NOMO-1 (cell line): ENCODE data around the gene DTNA.

Experiments
- DNase-seq, 2 experiments: peaks; one replicate each; lab custom pipeline; 2025; ENCODE audit not compliant: unreplicated experiment in 2 of 2; lab: John Stamatoyannopoulos, UW

Gene DTNA

DNA sequence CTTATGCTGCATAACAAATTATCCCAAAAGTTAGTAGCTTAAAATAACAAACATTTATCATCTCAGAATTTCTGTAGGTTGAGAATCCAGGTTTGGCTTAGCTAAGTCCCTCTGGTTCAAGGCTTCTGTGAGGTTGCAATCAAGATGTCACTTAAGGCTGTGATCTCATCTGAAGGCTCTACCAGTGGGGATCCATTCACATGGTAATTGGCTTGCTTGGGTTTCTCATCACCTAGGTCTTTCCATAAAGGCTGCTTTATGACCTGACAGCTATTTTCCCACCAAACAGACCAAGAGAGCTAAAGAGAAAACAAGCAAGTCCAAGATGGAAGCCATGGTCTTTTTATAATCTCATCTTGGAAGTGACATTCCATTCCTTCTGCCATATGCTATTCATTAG is 137.3 kb downstream of the DTNA start:
- no peak for DNase-seq

DNA sequence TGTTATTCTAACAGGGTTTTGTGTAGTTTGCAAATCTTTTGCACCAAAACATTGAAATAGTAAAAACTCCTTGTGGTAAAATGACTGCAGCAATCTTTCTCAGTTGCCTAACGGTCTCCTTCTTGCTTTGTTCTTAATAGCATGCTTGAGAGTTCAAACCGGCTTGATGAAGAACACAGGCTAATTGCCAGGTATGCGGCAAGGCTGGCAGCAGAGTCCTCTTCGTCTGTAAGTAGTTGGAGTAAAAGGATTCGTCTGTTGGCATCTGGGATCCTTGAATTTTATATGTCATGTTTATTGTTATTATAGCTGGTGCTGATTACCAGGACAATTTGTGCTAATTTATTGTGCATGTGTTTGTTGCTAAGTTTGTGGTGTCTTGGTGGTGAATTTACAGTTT is 138.1 kb downstream of the DTNA start:
- DNase-seq = no peak

DNA sequence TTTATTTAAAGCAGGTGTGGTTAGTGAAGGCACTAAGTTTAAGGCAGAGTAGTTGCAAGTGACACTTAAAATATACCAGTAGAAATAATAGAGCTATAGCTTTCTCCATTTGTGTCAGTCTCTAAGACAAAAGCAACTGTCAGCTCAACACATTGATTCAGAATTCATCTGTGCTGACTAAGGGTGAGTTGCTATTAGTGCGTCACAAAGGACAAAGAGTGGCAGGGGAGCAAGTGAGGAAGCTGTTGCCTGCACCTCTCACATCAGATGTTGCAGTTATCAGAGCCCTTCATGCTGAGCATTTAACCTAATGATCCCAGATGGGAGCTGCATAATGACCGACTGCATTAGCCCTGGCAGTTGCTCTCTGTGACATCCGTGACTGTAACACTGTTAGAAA is 138.6 kb downstream of the DTNA start:
- no peak for DNase-seq

DNA sequence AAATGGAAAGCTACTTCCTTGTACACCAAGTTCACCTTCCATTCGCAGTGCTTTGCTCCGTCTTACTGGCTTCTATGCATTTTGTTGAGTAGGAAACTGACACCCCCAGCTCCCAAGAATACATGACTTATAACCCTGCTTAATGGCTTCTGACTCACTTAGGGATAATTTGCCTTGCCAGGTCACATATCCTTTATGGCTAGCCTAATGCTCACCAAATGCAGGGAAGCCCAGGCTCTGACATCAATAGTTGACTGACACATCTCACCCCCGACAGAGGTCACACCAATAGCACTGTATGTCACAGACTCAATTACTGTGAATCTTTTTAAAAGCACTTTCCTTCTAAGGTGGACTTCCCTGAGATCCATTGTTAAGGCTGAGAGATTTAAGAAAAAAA is 147.2 kb downstream of the DTNA start:
- DNase-seq = no peak

DNA sequence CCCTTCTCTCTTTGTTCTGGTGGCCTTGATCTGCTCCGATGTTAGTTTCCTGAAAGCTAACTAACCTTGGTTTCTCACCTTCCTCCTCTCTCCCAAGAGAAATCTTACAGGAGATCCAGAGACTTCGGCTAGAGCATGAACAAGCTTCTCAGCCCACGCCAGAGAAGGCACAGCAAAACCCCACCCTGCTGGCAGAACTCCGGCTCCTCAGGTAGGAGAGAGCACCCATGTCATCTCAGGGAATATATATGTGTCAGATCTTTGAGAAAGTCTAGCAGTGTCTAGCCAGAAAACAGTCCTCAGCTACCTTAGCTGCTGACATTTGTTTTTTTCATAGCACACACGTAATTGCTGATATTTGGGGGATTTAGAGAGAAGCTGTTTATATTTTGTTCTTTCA is 148.1 kb downstream of the DTNA start:
- no peak for DNase-seq

DNA sequence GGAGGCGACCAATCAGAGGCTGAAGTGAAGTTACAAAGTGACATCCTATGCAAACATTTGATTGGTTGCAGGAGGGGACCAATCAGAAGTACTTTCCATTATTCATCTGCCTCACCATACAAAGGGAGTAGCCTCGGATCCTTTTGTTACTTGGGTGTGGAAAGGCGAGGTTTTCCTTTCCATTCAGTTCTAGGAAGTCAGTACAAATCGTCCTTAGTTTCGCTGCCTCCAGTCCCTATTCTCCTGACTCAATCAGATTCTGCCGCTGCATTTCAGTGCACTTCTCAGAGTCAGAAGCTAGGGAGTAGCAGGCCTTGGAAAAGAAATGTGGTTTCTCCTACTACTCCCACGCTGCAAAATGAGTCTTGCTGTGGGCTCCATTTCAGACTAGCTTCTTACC is 149.4 kb downstream of the DTNA start:
- DNase-seq = no peak

DNA sequence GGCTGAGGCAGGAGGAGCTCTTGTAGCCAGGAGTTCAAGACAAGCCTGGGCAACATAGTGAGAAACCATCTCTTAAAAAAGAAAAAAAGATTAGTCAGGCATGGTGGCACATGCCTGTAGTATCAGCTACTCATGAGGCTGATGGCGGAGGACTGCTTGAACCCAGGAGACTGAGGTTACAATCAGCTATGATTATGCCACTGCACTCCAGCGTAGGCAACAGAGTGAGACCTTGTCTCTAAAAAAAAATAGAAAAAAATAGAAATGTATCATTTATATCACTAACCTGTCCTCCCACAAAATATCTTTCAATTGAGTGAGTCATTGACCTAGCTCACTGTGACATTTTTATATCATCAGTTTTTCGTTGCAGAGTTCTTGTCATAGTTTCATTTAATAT is 152.5 kb downstream of the DTNA start:
- DNase-seq = no peak

DNA sequence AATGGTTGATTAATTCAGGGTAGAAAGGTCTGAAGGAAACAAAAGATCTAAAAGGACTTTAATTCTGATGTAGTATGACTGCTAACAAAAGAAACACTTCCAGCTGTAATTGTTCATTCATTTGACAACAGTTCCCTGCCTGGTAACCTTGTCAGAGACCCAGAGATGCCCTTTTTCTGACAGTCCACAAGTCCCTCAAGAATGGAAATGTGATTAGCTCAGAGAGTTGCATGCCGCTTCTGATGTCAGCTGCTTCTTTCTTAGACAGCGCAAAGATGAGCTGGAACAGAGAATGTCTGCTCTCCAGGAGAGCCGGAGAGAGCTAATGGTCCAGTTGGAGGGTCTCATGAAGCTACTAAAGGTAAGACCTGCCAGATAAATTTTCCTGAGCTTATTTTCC is 153.6 kb downstream of the DTNA start:
- no peak for DNase-seq

DNA sequence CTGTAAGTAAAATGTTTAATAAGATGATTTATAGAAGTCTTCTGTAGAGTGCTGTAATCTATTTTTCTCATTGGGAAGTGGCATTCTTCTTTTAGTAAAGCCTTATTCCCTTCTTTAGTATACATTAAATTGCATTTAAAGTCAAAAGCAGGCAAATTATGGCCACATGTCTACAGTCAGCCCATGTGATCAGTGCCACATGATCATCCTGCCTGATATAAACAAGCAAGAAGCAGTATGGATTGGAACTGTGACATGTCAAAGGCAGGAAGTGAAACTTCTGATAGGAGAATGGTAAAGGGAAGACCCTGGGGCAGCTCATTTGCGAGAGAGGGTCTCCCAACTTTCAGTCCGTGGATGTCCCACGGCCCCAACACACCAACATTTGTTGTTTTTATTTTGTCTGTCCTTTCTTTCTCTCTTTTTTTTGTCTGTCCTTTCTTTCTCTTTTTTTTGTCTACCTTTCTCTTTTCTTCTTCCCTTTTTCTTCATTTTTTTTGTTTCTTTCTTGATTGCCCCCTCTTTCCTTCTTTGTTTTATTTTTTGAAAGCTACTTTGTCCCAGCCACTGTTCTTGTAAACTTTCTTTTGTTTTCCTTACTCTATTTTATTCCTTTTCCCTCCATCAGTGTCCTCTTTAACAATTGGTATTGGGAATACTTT is 154.9 kb downstream of the DTNA start:
- peak in 1 of 2 experiments; percentile 38 for DNase-seq

DNA sequence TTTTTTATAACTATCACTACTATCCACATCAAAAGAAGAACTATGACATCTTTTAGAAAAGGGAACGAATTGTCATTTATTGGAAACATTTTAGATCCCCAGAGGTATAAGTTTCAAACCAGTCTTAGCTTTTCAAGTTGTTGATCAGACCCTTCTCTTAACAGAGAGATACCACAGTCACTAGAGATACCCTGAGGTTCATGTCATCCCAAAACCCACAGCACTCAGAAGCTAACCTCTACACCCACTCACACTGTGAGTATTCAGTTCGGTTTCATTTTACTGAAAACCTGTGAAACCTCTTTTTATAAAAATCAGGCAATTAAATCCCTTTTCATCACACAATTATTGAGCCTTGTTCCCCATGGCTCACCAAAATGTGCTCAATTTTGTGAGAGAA is 156.2 kb downstream of the DTNA start:
- DNase-seq = no peak

DNA sequence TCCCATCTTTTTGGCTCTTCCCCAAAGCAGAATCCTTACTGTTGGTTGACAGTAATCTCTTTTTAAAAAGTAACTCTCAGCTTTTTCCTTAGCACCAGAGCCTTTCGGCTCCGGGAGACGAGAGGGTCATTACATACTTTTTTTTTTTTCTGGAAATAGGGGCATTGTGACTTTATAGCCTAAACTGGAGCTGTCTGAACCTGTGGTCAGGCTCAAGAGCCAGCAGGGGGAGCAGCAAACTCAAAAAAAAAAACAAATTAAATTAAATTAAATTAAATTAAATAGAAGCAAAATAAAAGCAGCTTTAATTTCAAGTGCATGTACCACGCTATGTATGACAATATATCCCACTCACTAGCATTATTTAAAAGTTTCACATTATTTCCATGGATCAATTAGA is 156.6 kb downstream of the DTNA start:
- DNase-seq = no peak

DNA sequence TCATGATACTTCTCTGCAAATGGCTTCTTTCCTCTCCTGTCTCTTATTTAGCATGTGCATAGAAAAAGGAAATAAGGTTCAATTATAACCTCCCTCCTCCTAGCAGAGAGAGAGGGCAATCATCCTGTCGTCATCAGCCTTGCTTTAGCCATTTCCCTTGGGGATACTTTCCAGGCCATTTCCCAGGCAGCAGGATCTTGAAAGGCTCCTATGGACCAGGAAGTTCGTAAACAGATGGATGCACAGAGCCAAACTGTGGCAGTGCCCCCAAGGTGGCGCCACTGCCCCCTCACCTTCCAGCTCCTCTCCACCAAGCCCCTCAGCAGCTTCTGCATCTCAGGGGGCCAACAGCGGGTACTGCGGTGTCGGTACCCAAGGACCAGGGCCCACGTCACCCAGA is 157.4 kb downstream of the DTNA start:
- DNase-seq = no peak

DNA sequence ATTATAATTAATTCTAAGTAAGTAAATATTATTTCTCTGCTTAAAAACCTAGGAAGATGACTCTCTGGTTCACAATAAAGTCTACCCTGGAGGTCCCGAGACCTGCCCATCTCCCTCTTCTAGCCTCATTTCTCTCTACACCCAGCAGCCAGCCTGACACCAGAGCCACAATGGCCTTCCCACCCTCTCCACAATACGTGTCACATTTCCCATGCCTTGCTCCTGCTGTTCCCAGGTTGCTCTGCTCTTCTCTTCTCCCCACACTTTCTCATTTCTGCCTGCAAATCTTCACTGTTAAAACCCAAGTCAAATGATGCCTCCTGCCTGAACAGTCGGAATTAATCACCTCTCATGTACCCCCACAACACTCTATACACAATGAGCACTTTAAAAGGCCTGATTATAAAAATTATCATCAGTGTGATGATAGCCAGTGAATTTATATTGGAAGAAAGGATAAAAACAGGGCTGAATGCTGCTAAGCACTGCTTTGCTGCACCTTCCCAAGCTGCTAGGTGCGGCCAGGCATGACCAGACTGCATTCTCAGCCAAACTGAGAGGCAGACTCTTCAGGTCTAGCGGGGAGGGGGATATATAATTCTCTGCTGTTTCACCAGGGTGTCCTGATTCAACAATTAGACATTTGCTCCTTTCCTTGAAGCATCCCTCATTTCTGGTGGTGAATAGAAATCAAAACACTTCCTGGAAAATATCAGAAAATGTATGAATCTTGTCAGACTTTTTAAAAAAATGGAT is 160.6 kb downstream of the DTNA start:
- DNase-seq = no peak

DNA sequence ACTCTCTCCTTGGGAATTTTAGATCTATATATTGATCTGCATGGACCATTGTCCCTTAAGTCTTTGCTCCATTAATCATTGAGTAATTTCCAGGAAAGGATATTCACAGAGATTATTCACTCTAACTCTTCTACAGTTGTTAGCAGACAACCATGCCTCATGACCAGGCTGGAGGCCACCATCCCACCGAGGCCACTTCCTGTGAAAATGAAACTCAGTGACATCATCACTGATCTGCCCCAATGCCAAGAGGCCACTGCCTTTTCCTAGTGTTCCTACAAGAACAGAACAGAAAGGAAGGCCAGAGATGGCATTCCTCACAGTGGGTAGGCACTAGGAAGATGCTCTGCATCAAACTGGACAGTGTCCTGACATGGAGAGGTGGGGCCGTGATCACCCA is 161.3 kb downstream of the DTNA start:
- no peak for DNase-seq

DNA sequence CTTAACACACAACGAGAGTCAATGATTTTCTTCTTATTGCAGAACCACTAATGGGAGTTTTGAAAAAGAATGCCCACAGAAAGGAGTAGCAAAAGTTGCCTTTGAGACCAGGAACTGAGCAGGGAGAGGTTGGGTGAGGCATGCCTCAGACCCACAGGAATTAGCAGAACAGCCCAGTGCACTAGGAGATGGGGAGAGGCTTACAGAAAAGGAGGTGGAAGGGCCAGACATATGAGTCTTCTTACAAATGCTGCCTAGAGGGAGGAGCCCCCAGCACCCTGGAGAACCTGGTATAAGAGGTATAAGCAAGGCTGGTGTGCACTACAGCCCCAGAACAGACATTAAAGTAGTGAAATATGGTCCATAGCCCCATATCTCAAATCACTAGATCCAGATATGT is 162.0 kb downstream of the DTNA start:
- DNase-seq = no peak

DNA sequence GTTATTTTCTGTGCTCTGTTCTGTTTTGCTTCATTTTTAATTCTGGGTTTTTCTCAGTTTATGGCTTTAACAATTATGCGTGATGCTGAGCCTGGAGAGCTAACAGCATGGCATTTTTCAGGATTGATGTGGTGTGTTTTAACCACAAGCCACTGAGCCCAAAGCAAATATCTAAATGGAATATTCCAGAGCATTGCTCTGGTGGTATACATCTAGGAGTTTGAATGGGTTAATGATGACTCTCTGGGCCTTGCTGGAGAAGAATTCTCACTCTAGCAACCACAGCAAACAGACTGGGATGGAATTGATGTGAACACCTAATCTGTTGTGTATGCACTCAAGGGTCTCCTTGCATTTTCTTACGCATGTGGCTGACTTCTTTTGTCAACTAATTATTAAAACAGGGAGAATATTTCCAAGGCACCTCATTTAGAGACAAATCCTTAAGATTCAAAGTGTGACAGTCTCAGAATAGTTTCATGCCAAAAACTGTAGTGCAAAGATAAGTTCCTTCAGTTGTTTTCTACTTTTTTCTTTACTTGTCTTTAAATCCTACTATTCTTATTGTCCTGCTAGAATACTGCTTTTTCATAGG is 164.0 kb downstream of the DTNA start:
- DNase-seq = no peak

DNA sequence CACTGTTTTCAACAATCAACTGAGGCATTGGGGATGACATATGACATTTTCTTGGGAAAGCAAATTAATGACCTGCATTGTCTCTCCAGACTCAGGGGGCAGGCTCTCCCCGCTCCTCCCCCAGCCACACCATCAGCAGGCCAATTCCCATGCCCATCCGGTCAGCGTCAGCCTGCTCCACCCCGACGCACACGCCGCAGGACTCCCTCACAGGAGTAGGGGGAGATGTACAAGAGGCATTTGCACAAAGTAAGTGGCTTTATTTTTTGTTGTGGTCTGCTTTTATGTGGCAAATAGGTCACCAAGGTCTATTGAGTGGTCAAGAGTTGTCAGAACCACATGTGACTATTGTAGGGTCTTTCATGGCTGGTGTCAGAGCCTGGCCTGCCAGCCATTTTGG is 165.1 kb downstream of the DTNA start:
- DNase-seq = no peak

DNA sequence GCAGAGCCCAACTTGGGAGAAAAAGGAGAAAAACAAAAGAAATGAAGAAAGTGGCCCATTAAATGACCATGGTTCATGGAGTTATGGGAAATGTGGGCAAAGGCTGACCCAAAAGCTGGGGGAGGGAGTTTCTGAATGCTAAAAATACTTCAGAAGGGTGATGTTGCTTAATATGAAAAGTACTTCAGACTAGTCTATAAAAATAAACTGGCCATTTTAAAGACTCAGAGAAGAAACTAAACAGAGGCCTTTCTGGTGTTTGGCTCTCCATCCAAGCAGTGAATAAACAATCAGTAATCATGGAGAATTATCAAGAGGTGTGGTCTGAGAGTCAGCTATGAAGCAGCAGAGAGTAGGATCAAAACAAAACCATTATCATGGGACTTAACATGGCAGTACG is 170.3 kb downstream of the DTNA start:
- no peak for DNase-seq

DNA sequence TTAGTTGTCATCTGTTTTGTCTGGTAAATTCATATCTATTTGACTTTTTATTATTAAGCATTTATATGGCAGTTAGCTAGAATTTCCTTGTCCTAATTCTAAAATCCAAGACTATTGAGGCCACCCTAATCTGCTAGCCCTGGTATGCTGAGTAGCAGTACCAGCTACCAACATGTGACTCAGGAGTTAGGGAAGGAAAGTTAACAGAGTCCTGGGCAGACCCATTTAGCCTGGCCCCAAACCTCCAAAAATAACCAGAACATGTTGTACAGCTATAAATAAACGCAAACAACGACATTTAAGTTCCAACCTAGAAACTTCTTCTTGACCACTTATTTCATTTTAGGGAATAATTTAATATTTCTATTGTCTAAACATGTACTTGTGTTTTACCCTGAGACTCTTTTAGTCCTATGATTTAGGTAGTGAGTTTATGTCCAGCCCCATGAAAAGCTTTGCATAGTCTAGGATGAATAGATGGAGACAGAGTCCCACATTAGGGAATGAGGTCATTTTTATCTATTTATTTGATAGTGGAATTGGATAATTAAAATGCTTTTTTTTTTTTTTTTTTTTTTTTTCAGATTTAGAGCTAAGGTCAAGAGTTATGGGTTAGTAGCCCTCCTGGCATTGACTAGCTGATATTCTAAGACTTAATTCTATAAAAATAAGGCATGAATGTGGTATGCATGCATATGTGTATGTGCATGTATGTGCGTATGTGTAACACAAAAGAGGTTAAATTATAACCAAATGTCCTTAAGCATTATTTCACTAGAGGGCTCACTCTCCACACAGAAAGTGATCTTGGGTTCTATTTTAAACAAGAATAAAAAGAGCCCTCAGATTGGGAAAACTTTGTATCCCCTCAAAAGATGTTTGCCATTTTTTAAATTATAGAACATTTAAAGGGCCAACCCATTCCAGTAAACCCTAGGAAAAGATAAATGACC is 171.1 kb downstream of the DTNA start:
- DNase-seq = no peak

DNA sequence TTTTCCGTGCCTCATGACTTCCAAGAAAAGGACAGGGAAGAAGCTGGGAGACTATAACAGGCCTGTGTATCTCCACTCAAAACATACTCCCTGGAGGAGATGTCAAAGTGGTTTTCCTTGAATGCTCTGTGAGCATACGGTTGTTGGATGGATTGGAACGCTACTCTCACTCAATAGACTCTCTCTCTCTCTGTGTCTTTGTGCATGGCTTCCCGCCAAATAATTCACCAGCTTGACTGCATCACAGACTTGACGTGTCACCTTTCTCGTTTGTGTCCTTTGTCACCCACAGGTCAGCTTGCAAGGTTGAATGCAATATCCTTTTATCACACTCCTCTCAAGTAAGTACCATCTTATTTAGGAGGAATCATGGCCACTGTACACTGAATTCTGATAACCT is 174.3 kb downstream of the DTNA start:
- no peak for DNase-seq

DNA sequence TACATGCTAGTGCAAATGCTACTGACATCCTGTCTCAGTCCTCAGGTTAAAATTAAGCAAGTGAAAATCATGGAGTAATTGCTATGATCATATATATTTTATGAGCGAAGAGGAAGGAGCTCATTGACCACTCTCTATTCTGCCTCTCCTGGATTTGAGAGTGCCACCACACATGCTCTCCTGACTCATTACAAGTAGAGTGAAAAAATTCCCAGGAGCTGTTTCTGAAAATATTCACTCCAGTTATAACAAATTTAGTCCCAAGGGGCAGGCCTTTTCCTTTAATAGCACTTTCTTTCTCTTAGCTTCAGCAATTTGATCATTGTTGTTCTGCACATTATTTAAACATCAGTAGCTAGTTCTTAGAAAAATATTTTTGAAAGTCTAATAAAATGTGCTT is 176.1 kb downstream of the DTNA start:
- no peak for DNase-seq
